CD14-positive monocyte (primary cell): ENCODE results near the gene CAPN13. TPM values are rescaled to one million over a fixed set of nuclear protein-coding genes. Genes with fewer than 3 reads are reported as not detected.

Experiments used
- DNase-seq, 3 donors: peaks; one replicate each; pipeline ENCODE4 v3.0.0-alpha.2; 2011 to 2022
- H2AFZ ChIP-seq: 2 replicates; pipeline ENCODE4 v1.6.0; 2012; ENCODE audit warnings: mild to moderate bottlenecking, low read depth, low read length, inconsistent platforms; ENCODE audit not compliant: insufficient read depth, poor library complexity, severe bottlenecking
- H3K27ac ChIP-seq, 2 donors: 1 replicate in 1 of 2; 2 replicates in 1 of 2; pipeline ENCODE4 v1.5.1; 2012 to 2013; ENCODE audit warnings: low read length in 2 of 2, control low read depth in 1 of 2, inconsistent platforms in 1 of 2, low read depth in 1 of 2, mild to moderate bottlenecking in 1 of 2
- H3K27me3 ChIP-seq, 2 donors: one replicate each; pipeline versions ENCODE4 v1.6.0 to v1.6.1; 2011 to 2013; ENCODE audit warnings: low read length in 2 of 2; ENCODE audit not compliant: control insufficient read depth in 2 of 2, insufficient read depth in 2 of 2
- H3K36me3 ChIP-seq, 2 donors: replicated peaks in 1 of 2; 1 replicate in 1 of 2; 2 replicates in 1 of 2; pipeline versions ENCODE4 v1.5.1 to v1.6.1; 2012 to 2013; ENCODE audit warnings: low read length in 2 of 2, control low read depth in 1 of 2, inconsistent platforms in 1 of 2, mild to moderate bottlenecking in 1 of 2; ENCODE audit not compliant: insufficient read depth in 2 of 2, control insufficient read depth in 1 of 2
- H3K4me1 ChIP-seq, 2 donors: 1 replicate in 1 of 2; 2 replicates in 1 of 2; pipeline versions ENCODE4 v1.5.1 to v1.6.1; 2012 to 2013; ENCODE audit warnings: low read length in 2 of 2, control low read depth in 1 of 2, inconsistent platforms in 1 of 2, mild to moderate bottlenecking in 1 of 2, moderate library complexity in 1 of 2; ENCODE audit not compliant: insufficient read depth in 2 of 2, control insufficient read depth in 1 of 2
- H3K4me2 ChIP-seq: replicated peaks from 2 replicates; pipeline ENCODE3; 2012; ENCODE audit warnings: low read length, moderate library complexity, mild to moderate bottlenecking; ENCODE audit not compliant: poor library complexity, severe bottlenecking; ENCODE audit errors: extremely low read depth
- H3K4me3 ChIP-seq, 3 experiments: fragments of 200-600 bp in 1 of 3; sonication (generic) in 1 of 3; replicated peaks in 1 of 3; 1 replicate in 2 of 3; 2 replicates in 1 of 3; pipeline ENCODE4 v1.5.1; 2011 to 2013; ENCODE audit warnings: low read length in 3 of 3, mild to moderate bottlenecking in 3 of 3, control low read depth in 2 of 3, low read depth in 2 of 3, inconsistent platforms in 1 of 3, moderate library complexity in 1 of 3
- H3K79me2 ChIP-seq: 2 replicates; pipeline ENCODE4 v1.6.0; 2012; ENCODE audit warnings: mild to moderate bottlenecking, control low read depth, inconsistent platforms, low read length, moderate library complexity; ENCODE audit not compliant: insufficient read depth
- H3K9ac ChIP-seq: 2 replicates; pipeline ENCODE4 v1.6.0; 2017; ENCODE audit warnings: low read length, mild to moderate bottlenecking; ENCODE audit not compliant: insufficient read depth, poor library complexity, severe bottlenecking
- H3K9me3 ChIP-seq, 2 donors: replicated peaks in 1 of 2; 1 replicate in 1 of 2; 2 replicates in 1 of 2; pipeline versions ENCODE4 v1.5.1 to v1.6.1; 2012 to 2013; ENCODE audit warnings: low read length in 2 of 2, control low read depth in 1 of 2; ENCODE audit not compliant: control insufficient read depth in 1 of 2, insufficient read depth in 1 of 2
- H4K20me1 ChIP-seq: 2 replicates; pipeline ENCODE4 v1.6.0; 2012; ENCODE audit warnings: mild to moderate bottlenecking, low read length, control low read depth, moderate library complexity; ENCODE audit not compliant: insufficient read depth
- H3K27ac Mint-ChIP-seq, 7 donors: one replicate each; pipeline ENCODE4 v1.8.0; 2020; ENCODE audit warnings: mild to moderate bottlenecking in 7 of 7, mixed read lengths in 7 of 7, moderate library complexity in 6 of 7, inconsistent platforms in 2 of 7
- H3K27me3 Mint-ChIP-seq, 3 donors: one replicate each; pipeline ENCODE4 v1.8.0; 2021 to 2022; ENCODE audit warnings: low read depth in 3 of 3, mild to moderate bottlenecking in 3 of 3, mixed read lengths in 3 of 3, moderate library complexity in 3 of 3, inconsistent platforms in 1 of 3
- H3K36me3 Mint-ChIP-seq, 2 donors: one replicate each; pipeline ENCODE4 v1.8.0; 2020; ENCODE audit warnings: mixed read lengths in 2 of 2, inconsistent platforms in 1 of 2, mild to moderate bottlenecking in 1 of 2
- H3K4me1 Mint-ChIP-seq: one replicate; pipeline ENCODE4 v1.8.0; 2020; ENCODE audit warnings: mild to moderate bottlenecking, mixed read lengths
- H3K4me3 Mint-ChIP-seq, 2 donors: one replicate each; pipeline ENCODE4 v1.8.0; 2020; ENCODE audit warnings: mild to moderate bottlenecking in 2 of 2, mixed read lengths in 2 of 2, moderate library complexity in 1 of 2
- H3K9me3 Mint-ChIP-seq, 7 donors: one replicate each; pipeline ENCODE4 v1.8.0; 2020 to 2022; ENCODE audit warnings: mixed read lengths in 7 of 7, mild to moderate bottlenecking in 6 of 7, moderate library complexity in 6 of 7, inconsistent platforms in 2 of 7
- WGBS: methylation state at CpG from one replicate; pipeline ENCODE4 v1.1.5; 2013; ENCODE audit warnings: missing lambda C conversion rate; ENCODE audit not compliant: insufficient coverage; 5-methylcytosine and 5-hydroxymethylcytosine counted together
- intact Hi-C, 2 donors: fragments of 100-400 bp; cut with micrococcal nuclease; formaldehyde crosslinking; loops; one replicate each; pipeline versions ENCODE4 v1.15.0 to v1.15.1; 2023
- polyA plus RNA-seq, 3 donors: library from polyadenylated mRNA; depleted of rRNA in 1 of 3; unstranded in 2 of 3; stranded (reverse) in 1 of 3; fragments of 300-500 nt in 2 of 3; fragments of >200 nt in 1 of 3; fragmentation: Illumina TruSeq in 2 of 3; gene quantifications; 1 replicate in 2 of 3; 2 replicates in 1 of 3; pipeline ENCODE4 v1.2.3, GENCODE V29; 2012 to 2021
- TF ChIP-seq, protein P1 (sequence below): fragments of 200-600 bp; IDR thresholded peaks from one replicate; pipeline ENCODE4 v1.8.0; 2022; ENCODE audit warnings: antibody characterized with exemption, mild to moderate bottlenecking

Gene CAPN13
- polyA plus RNA-seq, 3 donors = not detected

- H3K4me2 ChIP-seq = no peak overlapping the region
- no peaks in the 10 kb centered on the region for H3K27me3 ChIP-seq
- DNase-seq = no peak
- H3K9me3 ChIP-seq = no peaks in the 10 kb centered on the region
- Mint-ChIP-seq H3K36me3 (no peaks in the 10 kb centered on the region), H3K4me3 (no peak overlapping the region), H3K27ac (no peak overlapping the region), H3K9me3 (no peaks in the 10 kb centered on the region), H3K27me3 (peaks cover 0 to 2% (median 2%) of the 10 kb centered on the region in 3 donors), H3K4me1 (peaks cover 27% of the 10 kb centered on the region)
- no peak overlapping the region for H3K9ac ChIP-seq
- H3K36me3 ChIP-seq = no peaks in the 10 kb centered on the region
- no peak overlapping the region for H3K27ac ChIP-seq
- WGBS = 94% methylated on average over 8 of the region's 8 CpGs
- H2AFZ ChIP-seq = no peak overlapping the region
- peaks cover 27 to 28% of the 10 kb centered on the region in 2 donors for H3K4me1 ChIP-seq
- no peaks in the 10 kb centered on the region for H4K20me1 ChIP-seq
- intact Hi-C loops = loop anchor here (5.0 kb wide), 2 partner anchors 502 to 542 kb away; no protein-coding TSS in a partner anchor
- TF ChIP-seq, protein P1, sequence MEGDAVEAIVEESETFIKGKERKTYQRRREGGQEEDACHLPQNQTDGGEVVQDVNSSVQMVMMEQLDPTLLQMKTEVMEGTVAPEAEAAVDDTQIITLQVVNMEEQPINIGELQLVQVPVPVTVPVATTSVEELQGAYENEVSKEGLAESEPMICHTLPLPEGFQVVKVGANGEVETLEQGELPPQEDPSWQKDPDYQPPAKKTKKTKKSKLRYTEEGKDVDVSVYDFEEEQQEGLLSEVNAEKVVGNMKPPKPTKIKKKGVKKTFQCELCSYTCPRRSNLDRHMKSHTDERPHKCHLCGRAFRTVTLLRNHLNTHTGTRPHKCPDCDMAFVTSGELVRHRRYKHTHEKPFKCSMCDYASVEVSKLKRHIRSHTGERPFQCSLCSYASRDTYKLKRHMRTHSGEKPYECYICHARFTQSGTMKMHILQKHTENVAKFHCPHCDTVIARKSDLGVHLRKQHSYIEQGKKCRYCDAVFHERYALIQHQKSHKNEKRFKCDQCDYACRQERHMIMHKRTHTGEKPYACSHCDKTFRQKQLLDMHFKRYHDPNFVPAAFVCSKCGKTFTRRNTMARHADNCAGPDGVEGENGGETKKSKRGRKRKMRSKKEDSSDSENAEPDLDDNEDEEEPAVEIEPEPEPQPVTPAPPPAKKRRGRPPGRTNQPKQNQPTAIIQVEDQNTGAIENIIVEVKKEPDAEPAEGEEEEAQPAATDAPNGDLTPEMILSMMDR = no peak
- no peaks in the 10 kb centered on the region for H3K79me2 ChIP-seq
- no peak overlapping the region for H3K4me3 ChIP-seq
Observed at GRCh38 chr2:30709516-30709915, 97.7 kb downstream of the CAPN13 start.

DNA sequence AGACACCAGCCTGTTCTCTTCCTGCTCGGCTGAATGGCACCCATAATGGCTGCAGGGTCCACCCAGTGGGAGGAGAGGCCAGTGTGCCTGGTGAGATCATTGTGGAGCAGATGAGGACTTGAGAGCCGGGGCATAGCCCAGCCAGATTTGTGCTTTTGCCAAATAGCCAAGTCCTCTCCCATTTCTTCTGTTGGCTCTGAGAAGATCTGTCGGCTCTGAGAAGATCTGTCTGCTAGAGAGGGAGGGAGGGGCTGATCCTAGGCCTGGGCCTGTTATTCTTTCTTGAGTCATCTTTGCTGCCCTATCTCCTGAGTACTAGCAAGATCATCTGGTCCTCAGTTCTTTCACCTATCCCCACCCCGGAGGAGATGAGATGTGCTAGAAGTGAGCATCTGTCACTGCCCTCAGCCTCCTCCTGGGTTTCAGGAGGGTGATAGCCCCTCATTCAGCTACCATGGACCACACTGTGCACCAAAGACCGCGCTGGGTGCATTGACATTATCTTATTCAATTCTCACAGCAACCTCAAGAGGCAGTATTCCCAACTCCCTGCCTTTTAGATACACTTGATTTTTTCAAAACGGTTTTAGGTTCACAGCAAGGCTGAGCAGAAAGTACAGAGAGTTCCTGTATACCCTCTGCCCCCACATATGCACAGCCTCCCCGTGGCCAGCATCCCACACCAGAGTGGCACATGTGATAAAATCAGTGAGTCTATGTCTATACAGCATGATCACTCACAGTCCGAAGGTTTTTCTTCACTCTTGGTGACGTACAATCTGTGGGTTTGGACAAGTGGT lies 98.6 kb downstream of the CAPN13 start:
- peaks cover 24% of the 10 kb centered on the region for H3K4me1 Mint-ChIP-seq
- no peak overlapping the region for H3K27ac Mint-ChIP-seq
- peaks cover 0 to 2% (median 2%) of the 10 kb centered on the region in 3 donors for H3K27me3 Mint-ChIP-seq
- Histone ChIP-seq H3K9me3 (no peaks in the 10 kb centered on the region), H3K36me3 (no peaks in the 10 kb centered on the region), H3K27ac (no peak overlapping the region), H3K4me3 (no peak overlapping the region), H3K4me2 (no peak overlapping the region), H2AFZ (no peak overlapping the region), H3K9ac (no peak overlapping the region), H3K79me2 (no peaks in the 10 kb centered on the region), H3K4me1 (peaks cover 20% of the 10 kb centered on the region in 2 donors), H3K27me3 (no peaks in the 10 kb centered on the region), H4K20me1 (no peaks in the 10 kb centered on the region)
- no peaks in the 10 kb centered on the region for H3K36me3 Mint-ChIP-seq
- 85% methylated on average over 4 of the region's 10 CpGs for WGBS
- no peaks in the 10 kb centered on the region for H3K9me3 Mint-ChIP-seq
- H3K4me3 Mint-ChIP-seq = no peak overlapping the region
- intact Hi-C loops = loop anchor here (5.0 kb wide), 2 partner anchors 501 to 541 kb away; no protein-coding TSS in a partner anchor
- no peak for DNase-seq
- TF ChIP-seq, protein P1 = peak; percentile 41
